OCI-LY7 (cell line): ENCODE data around the gene TCP11L2. TPM values are rescaled to one million over a fixed set of nuclear protein-coding genes. Genes with fewer than 3 reads are reported as not detected.

Source experiments
- BruUV-seq: library from RNA; stranded (reverse); fragments of 400-500 nt; replicated peaks from 2 replicates; lab custom pipeline; 2021; lab: Mats Ljungman, UMichigan
- CTCF ChIA-PET: fragments of 300-600 bp; sonication (Branson Sonifier 250); formaldehyde crosslinking; loops from one replicate; lab custom pipeline; 2022; ENCODE audit warnings: antibody characterized with exemption; ENCODE audit not compliant: unreplicated experiment; lab: Charles Lee
- POLR2A ChIA-PET: fragments of 300-600 bp; sonication (Branson Sonifier 250); formaldehyde crosslinking; loops from one replicate; lab custom pipeline; 2022; ENCODE audit warnings: antibody characterized with exemption; lab: Charles Lee
- DNase-seq: peaks from one replicate; pipeline ENCODE4 v3.0.0-alpha.2; 2015; ENCODE audit warnings: low spot score
- H2AFZ ChIP-seq: fragments of 200-600 bp; sonication (generic), shearing (Covaris generic); 2 replicates; pipeline ENCODE4 v1.6.1; 2014; ENCODE audit warnings: mild to moderate bottlenecking, antibody characterized with exemption, low read length, moderate library complexity
- H3K27ac ChIP-seq: fragments of 200-600 bp; sonication (generic); 2 replicates; pipeline ENCODE4 v1.5.1; 2014; ENCODE audit warnings: mixed run types, low read depth, mild to moderate bottlenecking, moderate library complexity, low read length, inconsistent platforms; ENCODE audit not compliant: poor library complexity, severe bottlenecking
- H3K36me3 ChIP-seq: fragments of 200-600 bp; sonication (generic); 2 replicates; pipeline ENCODE4 v1.6.1; 2014; ENCODE audit warnings: mild to moderate bottlenecking, antibody characterized with exemption, low read length, moderate library complexity, mixed read lengths; ENCODE audit not compliant: insufficient read depth
- H3K4me1 ChIP-seq: fragments of 200-600 bp; sonication (generic); 2 replicates; pipeline ENCODE4 v1.5.1; 2014; ENCODE audit warnings: mild to moderate bottlenecking, low read length; ENCODE audit not compliant: insufficient read depth, poor library complexity, severe bottlenecking
- H3K4me2 ChIP-seq: fragments of 200-600 bp; sonication (generic); 2 replicates; pipeline ENCODE4 v1.6.1; 2014; ENCODE audit warnings: mild to moderate bottlenecking, low read length
- H3K4me3 ChIP-seq: fragments of 200-600 bp; sonication (generic); 2 replicates; pipeline ENCODE4 v1.5.1; 2014; ENCODE audit warnings: mild to moderate bottlenecking, low read depth, low read length; ENCODE audit not compliant: poor library complexity, severe bottlenecking
- H3K79me2 ChIP-seq: fragments of 200-600 bp; sonication (generic); 2 replicates; pipeline ENCODE4 v1.6.1; 2016; ENCODE audit warnings: low read depth, mild to moderate bottlenecking, low read length, moderate library complexity, mixed read lengths; ENCODE audit not compliant: insufficient read depth
- H3K9me2 ChIP-seq: fragments of 200-600 bp; sonication (generic); 2 replicates; pipeline ENCODE4 v1.6.1; 2016; ENCODE audit warnings: mild to moderate bottlenecking, low read length, mixed read lengths; ENCODE audit not compliant: insufficient read depth
- H3K9me3 ChIP-seq: fragments of 200-600 bp; sonication (generic); 2 replicates; pipeline ENCODE4 v1.6.1; 2014; ENCODE audit warnings: mild to moderate bottlenecking, mixed run types, low read length, mixed read lengths
- H4K20me1 ChIP-seq: fragments of 200-600 bp; sonication (generic); 2 replicates; pipeline ENCODE4 v1.6.1; 2014; ENCODE audit warnings: mild to moderate bottlenecking, antibody characterized with exemption, low read length, moderate library complexity, mixed read lengths; ENCODE audit not compliant: insufficient read depth
- EZH2phosphoT487 ChIP-seq: fragments of 200-600 bp; sonication (generic); IDR thresholded peaks from 2 replicates; pipeline ENCODE4 v1.6.1; 2018; ENCODE audit warnings: low read depth, borderline replicate concordance, mild to moderate bottlenecking, mixed run types, antibody characterized with exemption, low read length, moderate library complexity, mixed read lengths
- intact Hi-C: fragments of 100-400 bp; cut with micrococcal nuclease; formaldehyde crosslinking; loops from one replicate; pipeline ENCODE4 v1.10.0; 2022; ENCODE audit not compliant: unreplicated experiment
- total RNA-seq, 2 experiments: library from RNA; depleted of rRNA in 1 of 2; stranded (reverse); fragments of >200 nt in 1 of 2; shearing (Covaris generic) in 1 of 2; gene quantifications; 2 replicates each; pipeline ENCODE4 v1.2.3, GENCODE V29; 2014 to 2022
- TF ChIP-seq, protein P1 (sequence below): fragments of 200-600 bp; sonication (generic); conservative IDR thresholded peaks from 2 replicates; pipeline ENCODE4 v1.5.1; 2014; ENCODE audit warnings: mild to moderate bottlenecking, antibody characterized with exemption, low read length, moderate library complexity, mixed read lengths

Gene TCP11L2
- total RNA-seq, 2 experiments from 2014 or later = 1.8 to 9.8 TPM

DNA sequence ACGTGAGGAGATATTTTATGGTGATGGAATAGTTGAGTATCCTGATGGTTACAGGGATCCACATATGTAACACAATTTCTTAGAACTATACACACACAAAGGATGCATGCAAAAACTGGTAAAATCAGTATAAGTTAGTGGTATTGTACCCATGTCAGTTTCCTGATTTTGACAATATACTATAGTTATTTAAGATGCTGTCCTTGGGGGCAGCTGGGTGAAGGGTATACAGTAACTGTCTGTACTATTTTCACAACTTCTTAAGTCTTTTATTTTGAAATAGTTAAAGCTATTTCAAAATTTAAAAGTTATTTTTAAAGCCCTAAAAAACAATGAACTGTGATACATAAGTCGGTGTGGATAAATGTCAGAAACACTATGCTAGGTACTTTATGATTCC lies 30.5 kb downstream of the TCP11L2 start:
- TF ChIP-seq, protein P1, sequence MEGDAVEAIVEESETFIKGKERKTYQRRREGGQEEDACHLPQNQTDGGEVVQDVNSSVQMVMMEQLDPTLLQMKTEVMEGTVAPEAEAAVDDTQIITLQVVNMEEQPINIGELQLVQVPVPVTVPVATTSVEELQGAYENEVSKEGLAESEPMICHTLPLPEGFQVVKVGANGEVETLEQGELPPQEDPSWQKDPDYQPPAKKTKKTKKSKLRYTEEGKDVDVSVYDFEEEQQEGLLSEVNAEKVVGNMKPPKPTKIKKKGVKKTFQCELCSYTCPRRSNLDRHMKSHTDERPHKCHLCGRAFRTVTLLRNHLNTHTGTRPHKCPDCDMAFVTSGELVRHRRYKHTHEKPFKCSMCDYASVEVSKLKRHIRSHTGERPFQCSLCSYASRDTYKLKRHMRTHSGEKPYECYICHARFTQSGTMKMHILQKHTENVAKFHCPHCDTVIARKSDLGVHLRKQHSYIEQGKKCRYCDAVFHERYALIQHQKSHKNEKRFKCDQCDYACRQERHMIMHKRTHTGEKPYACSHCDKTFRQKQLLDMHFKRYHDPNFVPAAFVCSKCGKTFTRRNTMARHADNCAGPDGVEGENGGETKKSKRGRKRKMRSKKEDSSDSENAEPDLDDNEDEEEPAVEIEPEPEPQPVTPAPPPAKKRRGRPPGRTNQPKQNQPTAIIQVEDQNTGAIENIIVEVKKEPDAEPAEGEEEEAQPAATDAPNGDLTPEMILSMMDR = no peak
- no peak for TF ChIP-seq EZH2phosphoT487
- Histone ChIP-seq H3K9me3 (no peaks in the 10 kb centered on the region), H3K9me2 (no peaks in the 10 kb centered on the region), H3K36me3 (no peaks in the 10 kb centered on the region), H2AFZ (no peak overlapping the region), H3K4me3 (no peak overlapping the region), H3K4me1 (peaks cover 13% of the 10 kb centered on the region), H4K20me1 (no peaks in the 10 kb centered on the region), H3K4me2 (no peak overlapping the region), H3K79me2 (no peaks in the 10 kb centered on the region), H3K27ac (no peak overlapping the region)
- intact Hi-C loops = no loop called here
- BruUV-seq = no TSS peak
- DNase-seq = no peak
- ChIA-PET POLR2A (interaction anchor here (0.6 to 1.7 kb wide), 5 partner anchors 8 to 925 kb away, joined by 3 to 6 read pairs (median 4); no protein-coding TSS in a partner anchor), CTCF (no interaction called here)

DNA sequence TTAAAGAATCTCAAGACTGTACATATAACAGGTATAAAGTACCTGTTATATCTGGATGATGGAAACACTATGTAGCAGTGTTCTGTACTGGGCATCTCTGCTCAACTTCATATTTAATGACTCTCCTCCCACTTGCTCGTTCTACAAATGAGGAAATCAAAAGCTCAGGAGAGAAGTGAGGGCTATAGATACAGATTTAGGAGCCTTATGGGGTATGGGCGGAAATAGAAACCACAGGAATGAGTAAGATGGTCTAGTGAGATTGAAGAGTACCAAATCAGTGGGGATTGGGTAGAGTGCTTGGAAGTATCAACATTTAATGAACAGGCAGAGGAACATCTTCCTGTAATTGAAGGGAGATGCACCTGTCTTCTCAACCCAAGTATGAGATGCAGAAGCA lies 31.2 kb downstream of the TCP11L2 start:
- Histone ChIP-seq H3K4me2 (no peak overlapping the region), H3K4me3 (no peak overlapping the region), H3K27ac (no peak overlapping the region), H3K36me3 (no peaks in the 10 kb centered on the region), H3K9me3 (no peaks in the 10 kb centered on the region), H3K9me2 (no peaks in the 10 kb centered on the region), H3K79me2 (no peaks in the 10 kb centered on the region), H3K4me1 (peaks cover 13% of the 10 kb centered on the region), H2AFZ (no peak overlapping the region), H4K20me1 (no peaks in the 10 kb centered on the region)
- no TSS peak for BruUV-seq
- intact Hi-C loops = no loop called here
- ChIA-PET POLR2A (interaction anchor here (0.6 to 1.7 kb wide), 2 partner anchors 20 to 26 kb away, joined by 4 to 8 read pairs; no protein-coding TSS in a partner anchor), CTCF (no interaction called here)
- no peak for DNase-seq
- TF ChIP-seq, protein P1 = no peak
- no peak for TF ChIP-seq EZH2phosphoT487

DNA sequence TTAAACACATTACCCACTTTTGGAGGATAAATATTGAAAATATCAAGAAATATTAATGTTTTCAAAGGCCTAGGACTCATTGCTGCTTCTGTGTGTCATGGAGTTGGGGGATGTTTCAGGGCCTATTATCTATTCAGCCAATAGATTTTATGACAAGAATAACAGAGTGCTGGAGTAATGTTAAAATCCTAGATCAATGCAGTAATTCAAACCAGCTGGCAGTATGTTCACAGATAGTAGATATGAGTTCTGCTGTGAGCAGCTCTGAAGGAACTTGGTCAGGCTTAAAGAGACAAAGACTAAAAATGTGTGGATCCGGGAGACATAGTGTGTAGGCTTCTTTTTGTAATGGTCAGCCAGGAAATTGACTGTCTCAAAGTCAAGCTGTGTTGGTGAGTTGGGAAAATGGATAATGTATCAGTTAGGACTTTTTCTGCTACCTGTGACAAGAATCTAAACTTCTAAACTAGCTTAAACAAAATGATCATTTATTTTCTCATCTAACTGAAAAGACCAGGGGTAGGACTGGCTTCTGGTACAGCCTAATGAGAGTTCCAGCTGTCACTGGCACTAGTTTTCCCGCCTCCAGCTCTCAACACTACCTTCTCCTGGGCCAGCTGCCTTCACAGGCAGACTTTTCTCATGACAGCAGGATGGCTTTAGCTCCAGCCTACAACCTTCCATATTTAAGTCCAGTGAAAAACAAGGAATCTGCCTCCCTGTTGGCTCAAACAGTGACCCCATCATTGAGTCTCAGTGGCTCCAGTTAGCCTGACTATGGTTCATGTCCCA lies 38.7 kb downstream of the TCP11L2 start:
- no peak for DNase-seq
- ChIA-PET POLR2A (interaction anchor here (0.5 to 2.2 kb wide), 4 partner anchors 9 to 416 kb away, joined by 3 to 5 read pairs (median 3); no protein-coding TSS in a partner anchor), CTCF (no interaction called here)
- H3K27ac ChIP-seq = no peak overlapping the region
- no peak overlapping the region for H3K4me2 ChIP-seq
- no peaks in the 10 kb centered on the region for H3K79me2 ChIP-seq
- H3K9me3 ChIP-seq = no peaks in the 10 kb centered on the region
- no peaks in the 10 kb centered on the region for H4K20me1 ChIP-seq
- no peak overlapping the region for H3K4me3 ChIP-seq
- no peaks in the 10 kb centered on the region for H3K36me3 ChIP-seq
- H3K4me1 ChIP-seq = no peaks in the 10 kb centered on the region
- BruUV-seq = no TSS peak
- no peak overlapping the region for H2AFZ ChIP-seq
- no peak for TF ChIP-seq EZH2phosphoT487
- TF ChIP-seq, protein P1 = no peak
- intact Hi-C loops = no loop called here
- no peaks in the 10 kb centered on the region for H3K9me2 ChIP-seq
